SK-N-SH (cell line): Measurements from ENCODE around the gene TRAPPC3.

Source experiments
- CTCF ChIP-seq: fragments of 200-600 bp; sonication (generic); IDR thresholded peaks from 2 replicates; pipeline ENCODE4 v1.6.1; 2017; ENCODE audit warnings: antibody characterized with exemption, mild to moderate bottlenecking, moderate library complexity
- EZH2phosphoT487 ChIP-seq: fragments of 200-600 bp; sonication (generic); IDR thresholded peaks from 2 replicates; pipeline ENCODE4 v1.6.1; 2017; ENCODE audit warnings: low read depth, mixed run types, mild to moderate bottlenecking, antibody characterized with exemption, moderate library complexity, borderline replicate concordance
- FOXM1 ChIP-seq: IDR thresholded peaks from 2 replicates; pipeline ENCODE4 v1.4.0; 2012; ENCODE audit warnings: low read depth, mild to moderate bottlenecking
- POLR2AphosphoS5 ChIP-seq: IDR thresholded peaks from 2 replicates; pipeline ENCODE4 v1.6.1; 2012; ENCODE audit warnings: low read depth, low read length
- RAD21 ChIP-seq: IDR thresholded peaks from 2 replicates; pipeline ENCODE4 v1.6.1; 2012; ENCODE audit warnings: mild to moderate bottlenecking, low read length
- RCOR1 ChIP-seq: fragments of 150-350 bp; IDR thresholded peaks from 2 replicates; pipeline ENCODE4 v1.6.1; 2017; ENCODE audit warnings: antibody characterized with exemption, low read length
- RXRA ChIP-seq: IDR thresholded peaks from 2 replicates; pipeline ENCODE4 v1.4.0; 2012; ENCODE audit warnings: low read depth, mild to moderate bottlenecking, borderline replicate concordance
- SIN3A ChIP-seq: IDR thresholded peaks from 2 replicates; pipeline ENCODE4 v1.6.1; 2012; ENCODE audit warnings: low read depth, mild to moderate bottlenecking, low read length, moderate library complexity, borderline replicate concordance
- TAF1 ChIP-seq: IDR thresholded peaks from 2 replicates; pipeline ENCODE4 v1.6.1; 2012; ENCODE audit warnings: low read depth, mild to moderate bottlenecking, low read length, moderate library complexity, borderline replicate concordance
- TEAD4 ChIP-seq: IDR thresholded peaks from 2 replicates; pipeline ENCODE4 v1.4.0; 2012; ENCODE audit warnings: mild to moderate bottlenecking, borderline replicate concordance; ENCODE audit not compliant: insufficient read depth
- USF2 ChIP-seq: fragments of 150-350 bp; IDR thresholded peaks from 2 replicates; pipeline ENCODE4 v1.6.1; 2017; ENCODE audit warnings: antibody characterized with exemption, low read length, low read depth, borderline replicate concordance

- TF ChIP-seq CTCF (no peak), RCOR1 (no peak), TEAD4 (no peak), POLR2AphosphoS5 (no peak), TAF1 (no peak), EZH2phosphoT487 (no peak), RAD21 (no peak), SIN3A (no peak), USF2 (no peak), FOXM1 (no peak), RXRA (no peak)
These were observed 15.1 kb upstream of the TRAPPC3 start for GRCh38 chr1:36164361-36164760.
